Measurements from ENCODE around the gene HSF2BP.

DNA sequence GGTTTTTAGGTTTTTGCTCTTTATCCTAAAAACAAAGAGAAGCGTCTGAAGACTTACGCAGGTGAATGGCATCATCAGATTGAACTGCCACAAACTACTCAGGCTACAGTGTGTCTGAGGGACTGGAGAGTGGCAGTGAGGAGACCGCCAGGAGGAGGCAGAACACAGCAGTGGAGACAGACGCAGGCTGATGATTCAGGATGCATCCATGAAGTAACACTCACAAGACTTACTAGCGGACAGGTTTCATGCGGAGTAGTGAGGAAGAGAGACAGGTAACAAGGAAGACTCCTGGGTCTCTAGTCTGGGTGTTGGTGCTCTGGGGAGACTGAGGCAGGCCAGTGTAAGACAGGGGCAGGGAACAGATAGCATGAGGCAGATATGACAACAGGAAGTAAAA lies 5.7 kb downstream of the HSF2BP start:
- TF ChIP-seq, protein P1, sequence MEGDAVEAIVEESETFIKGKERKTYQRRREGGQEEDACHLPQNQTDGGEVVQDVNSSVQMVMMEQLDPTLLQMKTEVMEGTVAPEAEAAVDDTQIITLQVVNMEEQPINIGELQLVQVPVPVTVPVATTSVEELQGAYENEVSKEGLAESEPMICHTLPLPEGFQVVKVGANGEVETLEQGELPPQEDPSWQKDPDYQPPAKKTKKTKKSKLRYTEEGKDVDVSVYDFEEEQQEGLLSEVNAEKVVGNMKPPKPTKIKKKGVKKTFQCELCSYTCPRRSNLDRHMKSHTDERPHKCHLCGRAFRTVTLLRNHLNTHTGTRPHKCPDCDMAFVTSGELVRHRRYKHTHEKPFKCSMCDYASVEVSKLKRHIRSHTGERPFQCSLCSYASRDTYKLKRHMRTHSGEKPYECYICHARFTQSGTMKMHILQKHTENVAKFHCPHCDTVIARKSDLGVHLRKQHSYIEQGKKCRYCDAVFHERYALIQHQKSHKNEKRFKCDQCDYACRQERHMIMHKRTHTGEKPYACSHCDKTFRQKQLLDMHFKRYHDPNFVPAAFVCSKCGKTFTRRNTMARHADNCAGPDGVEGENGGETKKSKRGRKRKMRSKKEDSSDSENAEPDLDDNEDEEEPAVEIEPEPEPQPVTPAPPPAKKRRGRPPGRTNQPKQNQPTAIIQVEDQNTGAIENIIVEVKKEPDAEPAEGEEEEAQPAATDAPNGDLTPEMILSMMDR (IDR thresholded peaks at IDR 0.05): no peak
- TF ChIP-seq POLR2AphosphoS5 (IDR thresholded peaks at IDR 0.05): no peak
- no peak for TF ChIP-seq EP300 (IDR thresholded peaks at IDR 0.05)
- TF ChIP-seq POLR2A (IDR thresholded peaks at IDR 0.05): no peak

Measured in suprapubic skin (tissue), 4 donors.